HEK293 (cell line): ENCODE data around the gene PTGIS.

Experiments
- CTCF ChIA-PET: fragments of 350-600 bp; formaldehyde crosslinking; extraction: SDS; loops from one replicate; lab custom pipeline; 2021; ENCODE audit warnings: antibody characterized with exemption; lab: Yijun Ruan, JAX
- POLR2A ChIA-PET: fragments of 300-600 bp; formaldehyde crosslinking; extraction: SDS; loops from one replicate; lab custom pipeline; 2020; ENCODE audit warnings: antibody characterized with exemption, inconsistent platforms; lab: Yijun Ruan, JAX
- H3K27ac ChIP-seq: fragments of 200-500 bp; sonication (Bioruptor generic); 2 replicates; pipeline ENCODE4 v1.5.1; 2014; ENCODE audit warnings: low read depth, low read length, control low read depth, inconsistent platforms; ENCODE audit errors: extremely low read depth
- H3K36me3 ChIP-seq, 2 experiments: fragments of 200-500 bp in 1 of 2; sonication (Bioruptor generic) in 1 of 2; 1 replicate in 1 of 2; 2 replicates in 1 of 2; pipeline ENCODE4 v1.5.1; 2014 to 2017; ENCODE audit warnings: inconsistent platforms in 2 of 2, low read length in 2 of 2; ENCODE audit not compliant: control insufficient read depth in 2 of 2, insufficient read depth in 1 of 2
- H3K4me1 ChIP-seq: fragments of 200-500 bp; sonication (Bioruptor generic); 2 replicates; pipeline ENCODE4 v1.5.1; 2014; ENCODE audit warnings: mild to moderate bottlenecking, low read length, inconsistent platforms; ENCODE audit not compliant: control insufficient read depth, insufficient read depth
- H3K4me3 ChIP-seq: 2 replicates; pipeline ENCODE4 v1.5.1; 2011; ENCODE audit warnings: low read depth, mild to moderate bottlenecking, control low read depth, low read length, moderate library complexity
- H3K9me3 ChIP-seq: fragments of 200-500 bp; sonication (Bioruptor generic); 2 replicates; pipeline ENCODE4 v1.5.1; 2014; ENCODE audit warnings: low read depth, low read length, inconsistent platforms; ENCODE audit not compliant: control insufficient read depth, insufficient read depth
- HOXC10 ChIP-seq: sonication (generic); formaldehyde crosslinking; IDR thresholded peaks from 2 replicates; pipeline ENCODE4 v1.8.1; 2023; ENCODE audit warnings: mild to moderate bottlenecking, missing genetic modification reagents
- RBAK ChIP-seq: fragments of 450-650 bp; formaldehyde crosslinking; IDR thresholded peaks from 2 replicates; pipeline ENCODE4 v1.5.1; 2016; ENCODE audit warnings: missing biosample characterization, missing genetic modification characterization
- SETDB1 ChIP-seq: IDR thresholded peaks from one replicate; pipeline ENCODE4 v1.6.1; 2017; ENCODE audit warnings: mild to moderate bottlenecking, low read length, moderate library complexity, mixed read lengths; ENCODE audit not compliant: insufficient read length
- SP3 ChIP-seq: fragments of 450-650 bp; formaldehyde crosslinking; IDR thresholded peaks from 2 replicates; pipeline ENCODE4 v1.5.1; 2016; ENCODE audit warnings: missing biosample characterization, missing genetic modification characterization
- ZBTB8A ChIP-seq: fragments of 450-650 bp; formaldehyde crosslinking; IDR thresholded peaks from 2 replicates; pipeline ENCODE4 v1.5.1; 2016; ENCODE audit warnings: missing biosample characterization, missing genetic modification characterization
- ZFP37 ChIP-seq: fragments of 450-650 bp; formaldehyde crosslinking; IDR thresholded peaks from 2 replicates; pipeline ENCODE4 v1.5.1; 2016; ENCODE audit warnings: missing biosample characterization, missing genetic modification characterization
- ZNF132 ChIP-seq: fragments of 450-650 bp; formaldehyde crosslinking; IDR thresholded peaks from 2 replicates; pipeline ENCODE4 v1.5.1; 2017; ENCODE audit warnings: missing biosample characterization, missing genetic modification characterization, borderline replicate concordance
- ZNF155 ChIP-seq: fragments of 450-650 bp; formaldehyde crosslinking; IDR thresholded peaks from 2 replicates; pipeline ENCODE4 v1.5.1; 2016; ENCODE audit warnings: missing biosample characterization, missing genetic modification characterization
- ZNF157 ChIP-seq: fragments of 450-650 bp; formaldehyde crosslinking; IDR thresholded peaks from 2 replicates; pipeline ENCODE4 v1.5.1; 2016; ENCODE audit warnings: missing biosample characterization, missing genetic modification characterization
- ZNF214 ChIP-seq: fragments of 450-650 bp; formaldehyde crosslinking; IDR thresholded peaks from 2 replicates; pipeline ENCODE4 v1.5.1; 2017; ENCODE audit warnings: missing biosample characterization, mild to moderate bottlenecking, missing genetic modification characterization, borderline replicate concordance
- ZNF221 ChIP-seq: fragments of 450-650 bp; formaldehyde crosslinking; IDR thresholded peaks from 2 replicates; pipeline ENCODE4 v1.5.1; 2017; ENCODE audit warnings: missing biosample characterization, missing genetic modification characterization, borderline replicate concordance
- ZNF23 ChIP-seq: fragments of 450-650 bp; formaldehyde crosslinking; IDR thresholded peaks from 2 replicates; pipeline ENCODE4 v1.5.1; 2016; ENCODE audit warnings: missing biosample characterization, missing genetic modification characterization, borderline replicate concordance
- ZNF280C ChIP-seq: fragments of 450-650 bp; formaldehyde crosslinking; IDR thresholded peaks from 2 replicates; pipeline ENCODE4 v1.5.1; 2016; ENCODE audit warnings: missing biosample characterization, missing genetic modification characterization
- ZNF341 ChIP-seq: fragments of 450-650 bp; formaldehyde crosslinking; IDR thresholded peaks from 2 replicates; pipeline ENCODE4; 2016; ENCODE audit warnings: low read depth, missing biosample characterization, missing genetic modification characterization
- ZNF350 ChIP-seq: fragments of 450-650 bp; formaldehyde crosslinking; IDR thresholded peaks from 2 replicates; pipeline ENCODE4 v1.5.0; 2017; ENCODE audit warnings: missing biosample characterization, mild to moderate bottlenecking, missing genetic modification characterization
- ZNF354C ChIP-seq: fragments of 450-650 bp; formaldehyde crosslinking; IDR thresholded peaks from 2 replicates; pipeline ENCODE4 v1.5.1; 2016; ENCODE audit warnings: missing biosample characterization, missing genetic modification characterization, low read depth, borderline replicate concordance
- ZNF404 ChIP-seq: fragments of 450-650 bp; formaldehyde crosslinking; IDR thresholded peaks from 2 replicates; pipeline ENCODE4 v1.5.1; 2017; ENCODE audit warnings: missing biosample characterization, missing genetic modification characterization
- ZNF426 ChIP-seq: fragments of 450-650 bp; formaldehyde crosslinking; IDR thresholded peaks from 2 replicates; pipeline ENCODE4 v1.5.1; 2017; ENCODE audit warnings: missing biosample characterization, missing genetic modification characterization, mild to moderate bottlenecking, inconsistent platforms, moderate library complexity
- ZNF514 ChIP-seq: fragments of 450-650 bp; formaldehyde crosslinking; IDR thresholded peaks from 2 replicates; pipeline ENCODE4 v1.5.1; 2016; ENCODE audit warnings: missing biosample characterization, missing genetic modification characterization
- ZNF530 ChIP-seq: fragments of 450-650 bp; formaldehyde crosslinking; IDR thresholded peaks from 2 replicates; pipeline ENCODE4 v1.5.1; 2016; ENCODE audit warnings: low read depth, missing biosample characterization, missing genetic modification characterization
- ZNF560 ChIP-seq: fragments of 450-650 bp; formaldehyde crosslinking; IDR thresholded peaks from 2 replicates; pipeline ENCODE4 v1.5.1; 2017; ENCODE audit warnings: missing biosample characterization, missing genetic modification characterization, borderline replicate concordance
- ZNF571 ChIP-seq: fragments of 450-650 bp; formaldehyde crosslinking; IDR thresholded peaks from 2 replicates; pipeline ENCODE4 v1.5.0; 2017; ENCODE audit warnings: missing biosample characterization, missing genetic modification characterization
- ZNF670 ChIP-seq: fragments of 450-650 bp; formaldehyde crosslinking; IDR thresholded peaks from 2 replicates; pipeline ENCODE4 v1.5.1; 2016; ENCODE audit warnings: missing biosample characterization, missing genetic modification characterization, low read depth
- ZNF76 ChIP-seq: fragments of 450-650 bp; formaldehyde crosslinking; IDR thresholded peaks from 2 replicates; pipeline ENCODE4; 2016; ENCODE audit warnings: low read depth, missing biosample characterization, missing genetic modification characterization, borderline replicate concordance
- ZNF777 ChIP-seq: fragments of 450-650 bp; formaldehyde crosslinking; IDR thresholded peaks from 2 replicates; pipeline ENCODE4 v1.5.1; 2017; ENCODE audit warnings: missing biosample characterization, missing genetic modification characterization, borderline replicate concordance
- ZNF837 ChIP-seq: fragments of 450-650 bp; formaldehyde crosslinking; IDR thresholded peaks from 2 replicates; pipeline ENCODE4 v1.5.1; 2016; ENCODE audit warnings: missing biosample characterization, missing genetic modification characterization
- TF ChIP-seq, protein P1 (sequence below): fragments of 450-650 bp; formaldehyde crosslinking; IDR thresholded peaks from 2 replicates; pipeline ENCODE4 v1.5.1; 2016; ENCODE audit warnings: missing biosample characterization, missing genetic modification characterization
- TF ChIP-seq, protein P2 (sequence below): fragments of 450-650 bp; formaldehyde crosslinking; IDR thresholded peaks from 2 replicates; pipeline ENCODE4 v1.5.1; 2016; ENCODE audit warnings: missing biosample characterization, missing genetic modification characterization
- TF ChIP-seq, protein P3 (sequence below): fragments of 450-650 bp; formaldehyde crosslinking; IDR thresholded peaks from 2 replicates; pipeline ENCODE4 v1.5.1; 2016; ENCODE audit warnings: missing biosample characterization, missing genetic modification characterization, low read depth
- TF ChIP-seq, protein P4 (sequence below): IDR thresholded peaks from 2 replicates; pipeline ENCODE4 v1.6.1; 2011; ENCODE audit warnings: mild to moderate bottlenecking, low read depth, low read length, borderline replicate concordance

Gene PTGIS

GRCh38 chr20:49529470-49529869 is 38.5 kb downstream of the PTGIS start:
- TF ChIP-seq ZNF157 (tag by site-specific recombination) (no peak), ZNF280C (tag by site-specific recombination) (no peak), ZNF23 (tag by site-specific recombination) (no peak), ZNF214 (tag by site-specific recombination) (no peak), ZBTB8A (tag by site-specific recombination) (no peak), ZNF354C (tag by site-specific recombination) (no peak), ZNF571 (tag by site-specific recombination) (no peak), ZNF76 (no peak), ZNF514 (tag by site-specific recombination) (no peak), RBAK (tag by site-specific recombination) (no peak), SP3 (tag by site-specific recombination) (no peak), ZNF404 (tag by site-specific recombination) (no peak), ZNF426 (tag by site-specific recombination) (no peak), ZNF132 (no peak), SETDB1 (no peak), ZNF670 (no peak), ZNF341 (tag by site-specific recombination) (no peak)
- TF ChIP-seq, protein P1, sequence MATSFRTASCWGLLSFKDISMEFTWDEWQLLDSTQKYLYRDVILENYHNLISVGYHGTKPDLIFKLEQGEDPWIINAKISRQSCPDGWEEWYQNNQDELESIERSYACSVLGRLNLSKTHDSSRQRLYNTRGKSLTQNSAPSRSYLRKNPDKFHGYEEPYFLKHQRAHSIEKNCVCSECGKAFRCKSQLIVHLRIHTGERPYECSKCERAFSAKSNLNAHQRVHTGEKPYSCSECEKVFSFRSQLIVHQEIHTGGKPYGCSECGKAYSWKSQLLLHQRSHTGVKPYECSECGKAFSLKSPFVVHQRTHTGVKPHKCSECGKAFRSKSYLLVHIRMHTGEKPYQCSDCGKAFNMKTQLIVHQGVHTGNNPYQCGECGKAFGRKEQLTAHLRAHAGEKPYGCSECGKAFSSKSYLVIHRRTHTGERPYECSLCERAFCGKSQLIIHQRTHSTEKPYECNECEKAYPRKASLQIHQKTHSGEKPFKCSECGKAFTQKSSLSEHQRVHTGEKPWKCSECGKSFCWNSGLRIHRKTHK (tag by site-specific recombination), result no peak
- TF ChIP-seq, protein P2, sequence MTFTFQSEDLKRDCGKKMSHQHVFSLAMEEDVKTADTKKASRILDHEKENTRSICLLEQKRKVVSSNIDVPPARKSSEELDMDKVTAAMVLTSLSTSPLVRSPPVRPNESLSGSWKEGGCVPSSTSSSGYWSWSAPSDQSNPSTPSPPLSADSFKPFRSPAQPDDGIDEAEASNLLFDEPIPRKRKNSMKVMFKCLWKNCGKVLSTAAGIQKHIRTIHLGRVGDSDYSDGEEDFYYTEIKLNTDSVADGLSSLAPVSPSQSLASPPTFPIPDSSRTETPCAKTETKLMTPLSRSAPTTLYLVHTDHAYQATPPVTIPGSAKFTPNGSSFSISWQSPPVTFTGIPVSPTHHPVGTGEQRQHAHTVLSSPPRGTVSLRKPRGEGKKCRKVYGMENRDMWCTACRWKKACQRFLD, result no peak
- TF ChIP-seq, protein P3, sequence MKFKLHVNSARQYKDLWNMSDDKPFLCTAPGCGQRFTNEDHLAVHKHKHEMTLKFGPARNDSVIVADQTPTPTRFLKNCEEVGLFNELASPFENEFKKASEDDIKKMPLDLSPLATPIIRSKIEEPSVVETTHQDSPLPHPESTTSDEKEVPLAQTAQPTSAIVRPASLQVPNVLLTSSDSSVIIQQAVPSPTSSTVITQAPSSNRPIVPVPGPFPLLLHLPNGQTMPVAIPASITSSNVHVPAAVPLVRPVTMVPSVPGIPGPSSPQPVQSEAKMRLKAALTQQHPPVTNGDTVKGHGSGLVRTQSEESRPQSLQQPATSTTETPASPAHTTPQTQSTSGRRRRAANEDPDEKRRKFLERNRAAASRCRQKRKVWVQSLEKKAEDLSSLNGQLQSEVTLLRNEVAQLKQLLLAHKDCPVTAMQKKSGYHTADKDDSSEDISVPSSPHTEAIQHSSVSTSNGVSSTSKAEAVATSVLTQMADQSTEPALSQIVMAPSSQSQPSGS, result no peak
- Histone ChIP-seq H3K36me3 (no peaks in the 10 kb centered on the region), H3K9me3 (no peaks in the 10 kb centered on the region), H3K27ac (no peak overlapping the region), H3K4me3 (no peak overlapping the region), H3K4me1 (no peaks in the 10 kb centered on the region)
- ChIA-PET CTCF (interaction anchor here (1.0 to 1.7 kb wide), 2 partner anchors 12 to 195 kb away, joined by 5 read pairs; no protein-coding TSS in a partner anchor), POLR2A (no interaction called here)

GRCh38 chr20:49526568-49526967 is 41.4 kb downstream of the PTGIS start:
- no peak overlapping the region for H3K27ac ChIP-seq
- H3K4me3 ChIP-seq, result no peak overlapping the region
- no peaks in the 10 kb centered on the region for H3K36me3 ChIP-seq
- no peaks in the 10 kb centered on the region for H3K9me3 ChIP-seq
- ChIA-PET CTCF (interaction anchor here (0.6 to 1.0 kb wide), 4 partner anchors 14 to 102 kb away, joined by 3 read pairs; no protein-coding TSS in a partner anchor), POLR2A (no interaction called here)
- H3K4me1 ChIP-seq, result no peaks in the 10 kb centered on the region
- TF ChIP-seq ZNF571 (tag by site-specific recombination) (no peak), ZNF777 (tag by site-specific recombination) (no peak), ZNF221 (tag by site-specific recombination) (no peak), ZNF560 (tag by site-specific recombination) (no peak), ZNF530 (no peak), ZNF157 (tag by site-specific recombination) (no peak), HOXC10 (no peak), ZNF350 (tag by site-specific recombination) (no peak), ZNF155 (tag by site-specific recombination) (no peak), ZNF837 (tag by site-specific recombination) (no peak), ZFP37 (tag by site-specific recombination) (no peak)
- TF ChIP-seq, protein P4, sequence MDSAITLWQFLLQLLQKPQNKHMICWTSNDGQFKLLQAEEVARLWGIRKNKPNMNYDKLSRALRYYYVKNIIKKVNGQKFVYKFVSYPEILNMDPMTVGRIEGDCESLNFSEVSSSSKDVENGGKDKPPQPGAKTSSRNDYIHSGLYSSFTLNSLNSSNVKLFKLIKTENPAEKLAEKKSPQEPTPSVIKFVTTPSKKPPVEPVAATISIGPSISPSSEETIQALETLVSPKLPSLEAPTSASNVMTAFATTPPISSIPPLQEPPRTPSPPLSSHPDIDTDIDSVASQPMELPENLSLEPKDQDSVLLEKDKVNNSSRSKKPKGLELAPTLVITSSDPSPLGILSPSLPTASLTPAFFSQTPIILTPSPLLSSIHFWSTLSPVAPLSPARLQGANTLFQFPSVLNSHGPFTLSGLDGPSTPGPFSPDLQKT, result no peak
